ENCODE measurements around the gene DST.

The DST gene

DNA sequence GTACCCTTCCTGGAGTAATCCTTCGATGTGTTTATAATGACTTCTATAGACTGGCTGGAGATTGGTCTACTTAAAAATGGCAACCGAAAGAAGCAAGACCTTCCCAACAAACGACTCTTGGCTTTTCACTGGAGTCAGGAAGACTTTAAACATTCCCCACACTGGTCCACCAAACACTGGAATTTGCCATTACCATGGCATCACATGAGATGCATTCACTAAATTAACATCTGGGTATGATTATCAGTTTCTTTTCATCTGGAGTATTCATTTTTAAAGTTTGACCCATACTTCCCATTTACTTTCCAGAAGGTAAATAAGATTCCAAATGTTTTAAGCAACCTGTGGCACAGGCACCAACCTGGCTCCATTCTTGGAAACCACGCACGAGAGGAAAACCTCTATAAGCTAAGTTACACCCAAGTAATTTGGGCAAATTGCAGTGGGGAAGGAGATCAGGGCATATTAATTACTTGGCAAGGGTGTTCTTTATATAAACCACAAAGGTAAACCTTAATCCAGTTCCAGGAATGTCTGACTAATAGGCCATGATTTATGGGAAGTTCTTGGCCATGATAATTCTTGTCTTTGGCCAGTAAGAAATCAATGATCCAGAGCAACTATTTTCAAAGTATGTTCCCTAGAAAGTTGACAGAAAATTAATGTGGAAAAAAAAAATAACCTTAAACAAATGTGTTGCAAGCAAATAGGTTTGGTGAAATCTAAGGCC, 205.4 kb downstream of the DST start:
- DNase-seq: no peak
- no peaks in the 10 kb centered on the region for H3K79me2 ChIP-seq (ENCODE audit: low read length)
- TF ChIP-seq EZH2phosphoT487 (IDR thresholded peaks at IDR 0.05; ENCODE audit: low read length) (no peak), EZH2 (optimal IDR thresholded peaks at IDR 0.05; ENCODE audit: low read depth, low read length) (no peak)
- TF ChIP-seq, protein P1, sequence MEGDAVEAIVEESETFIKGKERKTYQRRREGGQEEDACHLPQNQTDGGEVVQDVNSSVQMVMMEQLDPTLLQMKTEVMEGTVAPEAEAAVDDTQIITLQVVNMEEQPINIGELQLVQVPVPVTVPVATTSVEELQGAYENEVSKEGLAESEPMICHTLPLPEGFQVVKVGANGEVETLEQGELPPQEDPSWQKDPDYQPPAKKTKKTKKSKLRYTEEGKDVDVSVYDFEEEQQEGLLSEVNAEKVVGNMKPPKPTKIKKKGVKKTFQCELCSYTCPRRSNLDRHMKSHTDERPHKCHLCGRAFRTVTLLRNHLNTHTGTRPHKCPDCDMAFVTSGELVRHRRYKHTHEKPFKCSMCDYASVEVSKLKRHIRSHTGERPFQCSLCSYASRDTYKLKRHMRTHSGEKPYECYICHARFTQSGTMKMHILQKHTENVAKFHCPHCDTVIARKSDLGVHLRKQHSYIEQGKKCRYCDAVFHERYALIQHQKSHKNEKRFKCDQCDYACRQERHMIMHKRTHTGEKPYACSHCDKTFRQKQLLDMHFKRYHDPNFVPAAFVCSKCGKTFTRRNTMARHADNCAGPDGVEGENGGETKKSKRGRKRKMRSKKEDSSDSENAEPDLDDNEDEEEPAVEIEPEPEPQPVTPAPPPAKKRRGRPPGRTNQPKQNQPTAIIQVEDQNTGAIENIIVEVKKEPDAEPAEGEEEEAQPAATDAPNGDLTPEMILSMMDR (IDR thresholded peaks at IDR 0.05; ENCODE audit: low read length): no peak

DNA sequence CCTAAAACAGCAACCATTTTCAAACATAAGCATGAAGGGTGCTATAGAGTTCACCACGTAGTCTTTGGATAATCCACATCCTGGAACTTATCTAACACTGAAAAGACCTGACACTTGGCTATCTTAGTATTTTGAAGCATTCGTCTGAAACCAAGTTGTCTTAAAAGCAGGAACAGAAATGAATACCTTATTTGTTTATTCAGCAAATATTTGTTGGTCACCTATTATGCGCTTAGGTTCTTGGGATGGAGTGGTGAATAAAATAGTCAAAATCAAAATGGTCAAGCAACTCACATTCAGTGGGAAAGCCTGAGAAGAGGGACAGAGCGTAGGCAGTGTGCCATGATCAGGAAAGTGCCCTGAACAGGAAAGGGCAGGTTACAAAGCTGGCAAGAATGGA, 206.9 kb downstream of the DST start:
- H3K4me2 ChIP-seq (ENCODE audit: low read depth, low read length): no peak overlapping the region
- no peaks in the 10 kb centered on the region for H3K27me3 ChIP-seq (replicated peaks; ENCODE audit: insufficient read depth, low read length)
- H3K79me2 ChIP-seq (ENCODE audit: low read length): no peaks in the 10 kb centered on the region
- no peak overlapping the region for H3K9ac ChIP-seq (ENCODE audit: low read length)
- no peak for DNase-seq
- H3K36me3 ChIP-seq (replicated peaks; ENCODE audit: insufficient read depth, low read length): no peaks in the 10 kb centered on the region
- no peaks in the 10 kb centered on the region for H3K9me3 ChIP-seq (replicated peaks; ENCODE audit: insufficient read depth, low read length)
- H3K4me1 ChIP-seq (ENCODE audit: low read length): no peaks in the 10 kb centered on the region
- H2AFZ ChIP-seq (ENCODE audit: low read length): no peak overlapping the region
- H3K27ac ChIP-seq (ENCODE audit: low read length): no peak overlapping the region
- H4K20me1 ChIP-seq (ENCODE audit: insufficient read depth, low read length): no peaks in the 10 kb centered on the region
- no peaks in the 10 kb centered on the region for H3F3A ChIP-seq (ENCODE audit: insufficient read depth, low read length)
- TF ChIP-seq EZH2 (optimal IDR thresholded peaks at IDR 0.05; ENCODE audit: low read depth, low read length) (no peak), EZH2phosphoT487 (IDR thresholded peaks at IDR 0.05; ENCODE audit: low read length) (no peak)
- TF ChIP-seq, protein P1 (IDR thresholded peaks at IDR 0.05; ENCODE audit: low read length): no peak
- no peaks in the 10 kb centered on the region for H3K9me2 ChIP-seq (replicated peaks; ENCODE audit: insufficient read depth, low read length)
- H3K4me3 ChIP-seq (ENCODE audit: low read length): no peak overlapping the region

More for the DNA sequence above, 205.4 kb downstream of the DST start:
- H2AFZ ChIP-seq (ENCODE audit: low read length): no peak overlapping the region
- H3K4me2 ChIP-seq (ENCODE audit: low read depth, low read length): no peak overlapping the region
- no peak overlapping the region for H3K4me3 ChIP-seq (ENCODE audit: low read length)
- no peaks in the 10 kb centered on the region for H3F3A ChIP-seq (ENCODE audit: insufficient read depth, low read length)
- H4K20me1 ChIP-seq (ENCODE audit: insufficient read depth, low read length): no peaks in the 10 kb centered on the region
- no peaks in the 10 kb centered on the region for H3K9me3 ChIP-seq (replicated peaks; ENCODE audit: insufficient read depth, low read length)
- H3K27ac ChIP-seq (ENCODE audit: low read length): no peak overlapping the region
- no peaks in the 10 kb centered on the region for H3K27me3 ChIP-seq (replicated peaks; ENCODE audit: insufficient read depth, low read length)
- no peaks in the 10 kb centered on the region for H3K4me1 ChIP-seq (ENCODE audit: low read length)
- H3K9me2 ChIP-seq (replicated peaks; ENCODE audit: insufficient read depth, low read length): no peaks in the 10 kb centered on the region
- no peak overlapping the region for H3K9ac ChIP-seq (ENCODE audit: low read length)
- H3K36me3 ChIP-seq (replicated peaks; ENCODE audit: insufficient read depth, low read length): no peaks in the 10 kb centered on the region

DNA sequence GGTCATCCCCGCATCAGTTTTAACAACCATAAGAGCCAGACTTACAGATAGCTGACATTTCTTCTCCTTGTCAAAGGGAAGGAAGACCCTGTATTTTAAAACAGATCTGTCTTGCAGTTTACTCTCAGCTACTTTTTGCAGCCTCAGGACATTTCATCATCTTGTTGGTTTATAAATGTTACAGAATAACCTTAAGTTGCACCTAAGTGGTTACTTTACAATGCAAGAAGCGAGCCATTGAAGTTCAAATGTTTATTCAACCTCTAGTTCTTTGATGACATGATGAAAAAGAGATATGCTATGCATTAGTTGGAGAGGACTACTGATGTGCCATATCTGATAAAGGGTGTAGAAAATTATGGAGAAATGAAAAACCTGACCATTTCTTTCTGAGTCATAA, 207.4 kb downstream of the DST start:
- no peaks in the 10 kb centered on the region for H3K36me3 ChIP-seq (replicated peaks; ENCODE audit: insufficient read depth, low read length)

More for the DNA sequence above, 207.4 kb downstream of the DST start:
- Histone ChIP-seq H3F3A (ENCODE audit: insufficient read depth, low read length) (no peaks in the 10 kb centered on the region), H3K27me3 (replicated peaks; ENCODE audit: insufficient read depth, low read length) (no peaks in the 10 kb centered on the region), H3K4me2 (ENCODE audit: low read depth, low read length) (no peak overlapping the region), H3K4me3 (ENCODE audit: low read length) (no peak overlapping the region), H3K9me3 (replicated peaks; ENCODE audit: insufficient read depth, low read length) (no peaks in the 10 kb centered on the region), H3K27ac (ENCODE audit: low read length) (no peak overlapping the region), H4K20me1 (ENCODE audit: insufficient read depth, low read length) (no peaks in the 10 kb centered on the region), H3K9me2 (replicated peaks; ENCODE audit: insufficient read depth, low read length) (no peaks in the 10 kb centered on the region), H3K4me1 (ENCODE audit: low read length) (no peaks in the 10 kb centered on the region), H2AFZ (ENCODE audit: low read length) (no peak overlapping the region), H3K9ac (ENCODE audit: low read length) (no peak overlapping the region), H3K79me2 (ENCODE audit: low read length) (no peaks in the 10 kb centered on the region)
- TF ChIP-seq EZH2phosphoT487 (IDR thresholded peaks at IDR 0.05; ENCODE audit: low read length) (no peak), EZH2 (optimal IDR thresholded peaks at IDR 0.05; ENCODE audit: low read depth, low read length) (no peak)
- TF ChIP-seq, protein P1 (IDR thresholded peaks at IDR 0.05; ENCODE audit: low read length): no peak
- DNase-seq: no peak
